Measurements from ENCODE around the gene CEP135.
"Not testable (repeated sequence)": the region's sequence is repeated elsewhere in the genome, so short reads cannot be mapped to it uniquely, and the experiment has no call there.

CEP135 gene

DNA sequence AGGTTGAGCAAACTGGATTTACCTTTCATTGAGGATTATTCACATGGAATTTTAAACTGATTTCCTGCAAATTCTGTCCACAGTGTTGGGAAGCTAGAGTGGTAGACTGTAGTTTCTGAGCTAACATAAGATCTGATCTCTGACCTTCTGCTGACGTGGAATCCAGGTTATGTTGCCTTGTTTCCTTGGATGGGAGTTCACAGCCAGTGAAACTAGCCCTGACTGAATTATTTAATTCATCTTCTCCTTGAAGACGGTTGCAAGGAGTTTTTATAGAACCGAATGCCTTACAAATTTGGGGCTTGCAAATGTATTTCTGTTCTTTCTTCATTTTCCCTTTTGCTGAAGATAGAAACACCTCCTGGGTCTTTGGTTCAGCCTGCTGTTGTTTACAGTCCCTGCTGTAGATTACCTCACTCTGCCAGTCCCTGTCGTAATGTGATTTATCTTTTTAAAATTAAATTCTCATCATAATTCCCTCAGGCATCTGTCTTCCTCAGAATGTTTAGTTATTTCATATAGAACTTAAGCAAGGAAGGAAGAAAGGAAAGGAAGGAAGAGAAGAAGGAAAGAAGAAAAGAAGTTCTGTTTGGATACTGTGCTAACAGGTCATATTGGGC lies 113.9 kb downstream of the CEP135 start:
- H3K27ac Mint-ChIP-seq = no peak overlapping the region
- no peaks in the 10 kb centered on the region for H3K36me3 Mint-ChIP-seq
- ATAC-seq (no peak), DNase-seq (ENCODE audit: low spot score in 2 of 2) (no peak)
- no peaks in the 10 kb centered on the region for H3K4me1 Mint-ChIP-seq
- H3K9me3 Mint-ChIP-seq = no peaks in the 10 kb centered on the region
- no peak overlapping the region for H3K4me3 Mint-ChIP-seq

DNA sequence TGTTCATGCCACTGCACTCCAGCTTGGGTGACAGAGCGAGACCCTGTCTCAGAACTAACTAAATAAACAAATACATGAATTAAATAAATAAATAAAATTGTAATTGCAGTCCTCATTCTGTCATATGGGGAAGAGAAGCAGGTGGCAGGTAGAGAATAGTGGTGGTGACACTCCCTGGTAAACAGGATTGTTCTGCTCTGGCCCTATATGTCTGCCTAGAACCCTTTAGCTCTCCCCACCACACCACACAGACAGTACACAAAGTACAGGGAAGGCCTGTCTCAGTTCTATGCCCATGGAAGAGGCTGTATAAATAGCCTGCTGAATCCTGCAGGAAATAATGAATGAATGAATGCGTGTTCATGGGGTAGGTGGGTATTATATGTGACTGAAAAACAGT lies 117.7 kb downstream of the CEP135 start:
- Mint-ChIP-seq H3K9me3 (no peaks in the 10 kb centered on the region), H3K4me3 (no peak overlapping the region), H3K36me3 (no peaks in the 10 kb centered on the region), H3K4me1 (no peaks in the 10 kb centered on the region), H3K27ac (no peak overlapping the region)
- DNase-seq (ENCODE audit: low spot score in 2 of 2) = no peak
- ATAC-seq = no peak

DNA sequence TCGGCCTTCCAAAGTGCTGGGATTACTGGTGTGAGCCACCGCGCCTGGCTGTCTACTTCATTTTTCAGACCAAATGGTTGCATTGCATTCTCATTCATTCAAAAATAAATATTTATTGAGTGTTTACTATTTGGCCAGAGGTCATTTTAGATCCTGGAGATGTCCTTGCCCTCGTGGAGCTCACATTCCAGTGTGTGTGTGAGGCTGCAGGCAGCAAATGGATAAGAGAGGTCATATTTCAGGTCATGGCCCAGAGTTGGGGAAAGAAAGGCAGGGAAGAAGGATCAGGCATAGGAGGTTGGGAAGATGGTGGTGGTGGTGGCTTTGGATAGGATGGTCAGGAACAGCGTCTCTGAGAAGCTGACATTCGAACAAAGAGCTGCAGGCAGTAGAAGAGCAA lies 119.1 kb downstream of the CEP135 start:
- Mint-ChIP-seq H3K9me3 (no peaks in the 10 kb centered on the region), H3K4me1 (no peaks in the 10 kb centered on the region), H3K27ac (no peak overlapping the region), H3K36me3 (no peaks in the 10 kb centered on the region), H3K4me3 (no peak overlapping the region)
- no peak for DNase-seq (ENCODE audit: low spot score in 2 of 2)
- no peak for ATAC-seq

DNA sequence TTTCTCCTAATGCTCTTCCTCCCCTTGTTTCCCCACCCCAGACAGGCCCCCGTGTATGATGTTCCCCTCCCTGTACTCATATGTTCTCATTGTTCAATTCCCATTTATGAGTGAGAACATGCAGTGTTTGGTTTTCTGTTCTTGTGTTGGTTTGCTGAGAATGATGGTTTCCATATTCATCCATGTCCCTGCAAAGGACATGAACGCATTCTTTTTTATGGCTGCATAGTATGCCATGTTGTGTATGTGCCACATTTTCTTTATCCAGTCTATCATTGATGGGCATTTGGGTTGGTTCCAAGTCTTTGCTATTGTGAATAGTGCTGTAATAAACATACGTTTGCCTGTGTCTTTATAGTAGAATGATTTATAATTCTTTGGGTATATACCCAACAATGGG lies 124.0 kb downstream of the CEP135 start:
- H3K27ac Mint-ChIP-seq; H3K4me1 Mint-ChIP-seq; H3K36me3 Mint-ChIP-seq; DNase-seq (ENCODE audit: low spot score in 2 of 2); H3K4me3 Mint-ChIP-seq; H3K9me3 Mint-ChIP-seq; ATAC-seq: not testable (repeated sequence)

- Mint-ChIP-seq H3K9me3 (no peaks in the 10 kb centered on the region), H3K36me3 (no peaks in the 10 kb centered on the region), H3K4me1 (no peaks in the 10 kb centered on the region), H3K4me3 (no peak overlapping the region), H3K27ac (no peak overlapping the region)
- no peak for ATAC-seq
- no peak for DNase-seq (ENCODE audit: low spot score in 2 of 2)
These were observed 128.9 kb downstream of the CEP135 start for GRCh38 chr4:56077676-56078075.

DNA sequence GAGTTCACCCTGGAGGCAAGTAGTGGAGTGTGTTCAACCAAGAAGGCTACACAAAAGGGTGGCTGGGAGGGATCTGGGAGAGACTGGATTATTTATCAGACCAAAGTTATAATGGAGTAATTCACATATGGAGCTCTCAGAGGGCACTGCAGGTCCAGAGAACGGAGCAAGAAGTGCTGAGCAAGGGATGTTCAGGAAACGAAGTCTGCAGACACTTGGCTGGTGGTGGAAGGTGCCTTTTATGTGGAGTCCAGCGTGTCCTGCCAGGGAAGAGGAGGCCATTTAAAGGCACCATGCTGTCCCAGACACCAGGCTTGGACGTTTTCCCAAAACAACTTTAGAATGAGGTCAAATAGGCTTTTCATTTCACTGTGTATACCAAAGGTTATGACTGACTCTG lies 130.1 kb downstream of the CEP135 start:
- no peak for DNase-seq (ENCODE audit: low spot score in 2 of 2)
- no peak for ATAC-seq
- Mint-ChIP-seq H3K4me1 (no peaks in the 10 kb centered on the region), H3K27ac (no peak overlapping the region), H3K9me3 (no peaks in the 10 kb centered on the region), H3K4me3 (no peak overlapping the region), H3K36me3 (no peaks in the 10 kb centered on the region)

- Mint-ChIP-seq H3K27ac (no peak overlapping the region), H3K36me3 (no peaks in the 10 kb centered on the region), H3K4me3 (no peak overlapping the region), H3K9me3 (no peaks in the 10 kb centered on the region), H3K4me1 (no peaks in the 10 kb centered on the region)
- ATAC-seq (no peak), DNase-seq (ENCODE audit: low spot score in 2 of 2) (no peak)
These were observed 131.6 kb downstream of the CEP135 start for GRCh38 chr4:56080384-56080783.

GRCh38 chr4:56082829-56083228 lies 134.1 kb downstream of the CEP135 start:
- DNase-seq (ENCODE audit: low spot score in 2 of 2) (no peak), ATAC-seq (no peak)
- Mint-ChIP-seq H3K4me1 (no peaks in the 10 kb centered on the region), H3K9me3 (no peaks in the 10 kb centered on the region), H3K27ac (no peak overlapping the region), H3K36me3 (no peaks in the 10 kb centered on the region), H3K4me3 (no peak overlapping the region)

Data from stimulated activated effector memory CD8-positive, alpha-beta T cell treated with anti-CD3 and anti-CD28 coated beads, Interleukin-12 subunit alpha, Interleukin-12 subunit beta, amount 100 ng/mL, for 72 hours (primary cell).